ENCODE measurements around the gene ANK3.

Gene ANK3

DNA sequence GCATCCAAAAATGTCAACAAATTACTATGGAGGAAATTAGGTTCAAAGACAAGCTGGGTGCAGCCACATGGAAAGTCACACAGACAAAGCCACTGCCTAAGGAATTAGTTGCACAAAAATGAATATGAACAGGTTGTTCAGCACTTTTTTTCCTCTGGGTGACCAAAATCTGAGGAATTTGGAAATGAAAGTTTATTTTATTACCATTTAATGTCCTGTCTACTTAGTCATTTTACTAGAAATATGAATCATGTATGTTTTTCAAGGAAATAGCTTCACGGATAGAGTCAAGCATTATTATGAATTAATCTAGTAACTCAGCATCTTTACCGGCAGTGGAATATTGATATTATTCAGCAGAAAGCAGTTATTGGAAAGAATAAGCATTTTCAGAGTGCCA, 106.3 kb downstream of the ANK3 start:
- no peaks in the 10 kb centered on the region for H3K4me1 ChIP-seq (ENCODE audit: low read length)
- H3K27ac ChIP-seq (ENCODE audit: low read length) = no peak overlapping the region
- no peak overlapping the region for H2AFZ ChIP-seq (ENCODE audit: low read length)
- DNase-seq = no peak
- H3K4me2 ChIP-seq (ENCODE audit: low read depth, low read length) = no peak overlapping the region
- H3K4me3 ChIP-seq (ENCODE audit: low read length) = no peak overlapping the region
- no peaks in the 10 kb centered on the region for H3F3A ChIP-seq (ENCODE audit: insufficient read depth, low read length)
- H4K20me1 ChIP-seq (ENCODE audit: insufficient read depth, low read length) = no peaks in the 10 kb centered on the region
- TF ChIP-seq EZH2 (optimal IDR thresholded peaks at IDR 0.05; ENCODE audit: low read depth, low read length) (no peak), CTCF (IDR thresholded peaks at IDR 0.05; ENCODE audit: low read length) (no peak), EZH2phosphoT487 (IDR thresholded peaks at IDR 0.05; ENCODE audit: low read length) (no peak)
- no peaks in the 10 kb centered on the region for H3K27me3 ChIP-seq (replicated peaks; ENCODE audit: insufficient read depth, low read length)
- no peaks in the 10 kb centered on the region for H3K9me3 ChIP-seq (replicated peaks; ENCODE audit: insufficient read depth, low read length)
- H3K9me2 ChIP-seq (replicated peaks; ENCODE audit: insufficient read depth, low read length) = no peaks in the 10 kb centered on the region
- H3K9ac ChIP-seq (ENCODE audit: low read length) = no peak overlapping the region
- H3K36me3 ChIP-seq (replicated peaks; ENCODE audit: insufficient read depth, low read length) = no peaks in the 10 kb centered on the region
- no peaks in the 10 kb centered on the region for H3K79me2 ChIP-seq (ENCODE audit: low read length)

DNA sequence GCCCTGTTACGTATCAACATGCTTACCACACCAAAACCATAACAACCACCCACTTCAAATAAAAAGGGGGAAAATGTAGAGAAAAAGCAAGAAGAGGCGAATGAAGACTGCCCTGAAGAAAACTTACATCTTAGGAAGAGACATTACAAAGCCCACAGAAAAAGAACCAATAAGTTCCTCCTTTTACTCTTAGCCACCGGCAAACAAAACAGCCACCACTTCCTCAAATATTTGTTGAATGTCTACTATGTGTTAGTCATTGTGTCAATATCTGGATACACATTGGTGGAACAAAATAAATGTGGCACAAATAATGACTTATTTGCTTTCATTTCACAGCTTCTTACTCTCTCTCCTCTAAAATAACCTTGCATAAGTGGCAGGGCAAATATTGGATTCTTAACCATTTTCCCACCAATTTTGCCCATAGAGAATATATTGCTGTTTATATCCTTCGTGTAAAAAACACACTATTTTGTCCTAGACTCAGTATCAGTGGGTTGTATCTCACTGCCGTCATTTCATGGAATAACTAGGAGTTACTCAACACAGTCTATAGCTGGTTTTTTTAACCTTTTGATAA, 106.8 kb downstream of the ANK3 start:
- Histone ChIP-seq H3K27ac (ENCODE audit: low read length) (no peak overlapping the region), H3K4me3 (ENCODE audit: low read length) (no peak overlapping the region), H3K9me3 (replicated peaks; ENCODE audit: insufficient read depth, low read length) (no peaks in the 10 kb centered on the region), H3K4me1 (ENCODE audit: low read length) (no peaks in the 10 kb centered on the region), H4K20me1 (ENCODE audit: insufficient read depth, low read length) (no peaks in the 10 kb centered on the region), H3F3A (ENCODE audit: insufficient read depth, low read length) (no peaks in the 10 kb centered on the region), H3K9ac (ENCODE audit: low read length) (no peak overlapping the region), H3K27me3 (replicated peaks; ENCODE audit: insufficient read depth, low read length) (no peaks in the 10 kb centered on the region), H3K36me3 (replicated peaks; ENCODE audit: insufficient read depth, low read length) (no peaks in the 10 kb centered on the region), H3K79me2 (ENCODE audit: low read length) (no peaks in the 10 kb centered on the region), H3K9me2 (replicated peaks; ENCODE audit: insufficient read depth, low read length) (no peaks in the 10 kb centered on the region), H2AFZ (ENCODE audit: low read length) (no peak overlapping the region), H3K4me2 (ENCODE audit: low read depth, low read length) (no peak overlapping the region)
- TF ChIP-seq EZH2phosphoT487 (IDR thresholded peaks at IDR 0.05; ENCODE audit: low read length) = no peak
- no peak for TF ChIP-seq EZH2 (optimal IDR thresholded peaks at IDR 0.05; ENCODE audit: low read depth, low read length)
- no peak for TF ChIP-seq CTCF (IDR thresholded peaks at IDR 0.05; ENCODE audit: low read length)
- DNase-seq = no peak

DNA sequence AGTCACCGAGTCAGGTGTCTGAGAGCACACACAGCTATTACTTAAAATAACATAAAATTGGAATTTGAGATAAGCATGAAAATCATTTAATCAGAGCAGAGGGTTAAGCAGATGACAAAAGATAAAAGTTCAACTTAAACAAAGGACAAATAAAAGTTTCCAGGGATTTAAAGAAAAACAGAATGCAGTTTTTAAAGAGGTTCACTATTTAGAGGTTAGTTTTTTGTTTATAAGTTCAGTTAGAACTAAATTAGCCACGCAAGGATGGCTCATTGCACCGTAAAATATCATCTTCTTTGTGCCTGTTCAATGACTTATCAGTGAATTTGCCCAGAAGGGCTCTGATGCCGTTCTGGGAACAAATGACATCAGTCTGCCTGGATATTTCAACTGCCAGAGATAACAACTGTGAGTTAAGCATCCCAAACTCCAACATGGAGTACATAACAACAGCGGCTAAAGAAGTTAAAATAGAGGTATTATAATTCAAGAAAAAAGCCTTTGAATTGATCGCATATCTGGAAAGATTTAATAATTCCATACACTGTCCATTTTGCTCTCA, 107.8 kb downstream of the ANK3 start:
- H2AFZ ChIP-seq (ENCODE audit: low read length) = no peak overlapping the region

More for the DNA sequence above, 107.8 kb downstream of the ANK3 start:
- H4K20me1 ChIP-seq (ENCODE audit: insufficient read depth, low read length) = no peaks in the 10 kb centered on the region
- no peaks in the 10 kb centered on the region for H3K27me3 ChIP-seq (replicated peaks; ENCODE audit: insufficient read depth, low read length)
- H3K9me2 ChIP-seq (replicated peaks; ENCODE audit: insufficient read depth, low read length) = no peaks in the 10 kb centered on the region
- no peak overlapping the region for H3K4me2 ChIP-seq (ENCODE audit: low read depth, low read length)
- H3K27ac ChIP-seq (ENCODE audit: low read length) = no peak overlapping the region
- H3K36me3 ChIP-seq (replicated peaks; ENCODE audit: insufficient read depth, low read length) = no peaks in the 10 kb centered on the region
- DNase-seq = no peak
- TF ChIP-seq CTCF (IDR thresholded peaks at IDR 0.05; ENCODE audit: low read length) (no peak), EZH2 (optimal IDR thresholded peaks at IDR 0.05; ENCODE audit: low read depth, low read length) (no peak), EZH2phosphoT487 (IDR thresholded peaks at IDR 0.05; ENCODE audit: low read length) (no peak)
- no peak overlapping the region for H3K4me3 ChIP-seq (ENCODE audit: low read length)
- H3K79me2 ChIP-seq (ENCODE audit: low read length) = no peaks in the 10 kb centered on the region
- no peaks in the 10 kb centered on the region for H3F3A ChIP-seq (ENCODE audit: insufficient read depth, low read length)
- H3K4me1 ChIP-seq (ENCODE audit: low read length) = no peaks in the 10 kb centered on the region
- H3K9me3 ChIP-seq (replicated peaks; ENCODE audit: insufficient read depth, low read length) = no peaks in the 10 kb centered on the region
- no peak overlapping the region for H3K9ac ChIP-seq (ENCODE audit: low read length)

Measured in MM.1S (cell line).